Thyroid gland (tissue), 4 donors: ENCODE data around the gene ALPK1. TPM values are rescaled to one million over a fixed set of nuclear protein-coding genes. Genes with fewer than 3 reads are reported as not detected.

ENCODE experiments used
- DNase-seq, 2 donors: peaks; one replicate each; pipeline ENCODE4 v3.0.0-alpha.2; 2019
- H3K27ac ChIP-seq, 3 donors: fragments of 200-600 bp; sonication (generic); 1 replicate in 2 of 3; 2 replicates in 1 of 3; pipeline ENCODE4 v1.5.1; 2016 to 2019; ENCODE audit warnings: mild to moderate bottlenecking in 1 of 3, moderate library complexity in 1 of 3
- H3K27me3 ChIP-seq: fragments of 200-600 bp; sonication (generic); one replicate; pipeline ENCODE4 v1.5.1; 2019
- H3K36me3 ChIP-seq, 2 donors: fragments of 200-600 bp; sonication (generic); one replicate each; pipeline ENCODE4 v1.5.1; 2016 to 2019
- H3K4me1 ChIP-seq, 2 donors: fragments of 200-600 bp; sonication (generic); one replicate each; pipeline ENCODE4 v1.5.1; 2017 to 2019
- H3K4me3 ChIP-seq, 3 donors: fragments of 200-600 bp; sonication (generic); replicated peaks in 1 of 3; 1 replicate in 2 of 3; 2 replicates in 1 of 3; pipeline ENCODE4 v1.5.1; 2016; ENCODE audit warnings: mild to moderate bottlenecking in 1 of 3
- H3K9me3 ChIP-seq: fragments of 200-600 bp; sonication (generic); one replicate; pipeline ENCODE4 v1.5.1; 2017
- POLR2A ChIP-seq, 2 donors: fragments of 450-650 bp; IDR thresholded peaks; one replicate each; pipeline ENCODE4 v1.6.1; 2017; ENCODE audit warnings: antibody characterized with exemption in 2 of 2, mild to moderate bottlenecking in 2 of 2, moderate library complexity in 1 of 2
- WGBS, 2 donors: methylation state at CpG; one replicate each; pipeline ENCODE4 v1.1.5; 2017; 5-methylcytosine and 5-hydroxymethylcytosine counted together
- intact Hi-C: fragments of 100-400 bp; cut with DNase I; formaldehyde crosslinking; loops from one replicate; pipeline ENCODE4 v1.15.1; 2023
- total RNA-seq, 4 donors: library from RNA; depleted of rRNA; stranded (reverse); fragments of >200 nt; gene quantifications; one replicate each; pipeline ENCODE4 v1.2.3, GENCODE V29; 2016
- TF ChIP-seq, protein P1 (sequence below), 6 experiments: fragments of 200-600 bp in 3 of 6; fragments of 450-650 bp in 3 of 6; sonication (generic) in 3 of 6; IDR thresholded peaks; one replicate each; pipeline ENCODE4 v1.5.1; 2016 to 2019; ENCODE audit warnings: antibody characterized with exemption in 6 of 6, mild to moderate bottlenecking in 2 of 6, inconsistent platforms in 1 of 6, moderate library complexity in 1 of 6

ALPK1 gene
- total RNA-seq, 4 donors from 2014 or later: 27.9 to 46.2 (median 32.7) TPM

DNA sequence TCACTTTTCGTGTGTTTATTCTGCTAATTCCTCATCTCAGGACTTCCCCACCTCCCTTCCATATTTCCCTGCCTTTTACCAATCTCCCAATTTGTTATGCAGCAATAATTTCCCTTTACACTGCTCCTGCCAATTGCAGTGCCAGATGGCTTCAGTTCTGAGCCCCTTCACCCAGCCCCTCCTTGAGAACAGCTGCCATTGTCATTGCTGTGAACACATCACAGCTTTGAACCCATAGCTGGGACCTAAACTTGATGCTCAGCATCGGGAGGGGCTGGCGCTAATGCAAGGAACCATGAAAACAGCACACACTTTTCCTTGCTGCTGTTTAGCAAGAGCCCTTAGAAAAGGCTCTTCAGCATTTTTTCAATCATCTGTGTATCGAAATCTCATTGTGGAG, 104.9 kb downstream of the ALPK1 start:
- 61 to 79% methylated on average over 4 of the region's 4 CpGs for WGBS, 2 donors

DNA sequence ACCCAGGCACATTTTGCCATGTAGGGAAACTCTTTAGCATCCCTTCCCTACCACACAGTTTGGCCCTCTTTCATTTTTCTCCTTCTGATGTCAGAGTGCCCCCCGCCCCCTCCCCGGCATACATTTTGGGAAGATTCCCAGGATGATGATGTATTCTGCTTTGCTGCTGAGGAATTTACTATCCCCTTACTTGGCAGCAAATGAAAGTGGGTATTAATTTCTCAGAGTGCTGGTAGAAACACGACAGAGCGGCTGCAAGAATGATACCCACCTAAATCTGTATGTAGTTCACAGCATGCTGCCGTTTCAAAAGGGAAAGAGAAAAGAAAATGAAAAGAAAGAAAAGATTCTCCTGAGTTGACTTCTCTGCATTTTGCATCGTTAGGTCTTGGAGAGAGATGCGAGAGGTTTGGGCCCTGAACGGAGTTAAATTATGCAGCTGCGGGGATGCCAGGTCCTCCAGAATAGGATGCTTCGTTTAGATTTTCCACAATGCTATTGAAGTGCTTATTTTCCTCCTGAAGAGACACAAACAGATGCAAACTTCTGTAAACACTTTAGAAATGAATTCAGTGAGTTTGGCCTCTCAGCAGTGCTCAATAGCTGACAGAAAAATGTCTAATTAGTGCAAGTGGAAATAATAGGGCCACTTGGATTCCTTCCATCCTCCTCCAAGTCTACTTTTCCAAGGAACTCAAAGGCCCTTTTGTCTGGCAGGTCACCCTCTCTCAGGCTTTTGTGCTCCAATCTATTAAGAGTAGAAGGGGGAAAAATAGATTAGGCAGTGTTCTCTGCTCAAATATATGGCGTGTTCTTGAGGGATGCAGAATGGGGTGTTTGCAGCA, 106.2 kb downstream of the ALPK1 start:
- H3K4me3 ChIP-seq: no peak overlapping the region
- H3K27me3 ChIP-seq: no peaks in the 10 kb centered on the region
- no peak overlapping the region for H3K27ac ChIP-seq
- H3K36me3 ChIP-seq: no peaks in the 10 kb centered on the region
- no peak for DNase-seq
- intact Hi-C loops: no loop called here
- no peaks in the 10 kb centered on the region for H3K4me1 ChIP-seq
- TF ChIP-seq, protein P1, sequence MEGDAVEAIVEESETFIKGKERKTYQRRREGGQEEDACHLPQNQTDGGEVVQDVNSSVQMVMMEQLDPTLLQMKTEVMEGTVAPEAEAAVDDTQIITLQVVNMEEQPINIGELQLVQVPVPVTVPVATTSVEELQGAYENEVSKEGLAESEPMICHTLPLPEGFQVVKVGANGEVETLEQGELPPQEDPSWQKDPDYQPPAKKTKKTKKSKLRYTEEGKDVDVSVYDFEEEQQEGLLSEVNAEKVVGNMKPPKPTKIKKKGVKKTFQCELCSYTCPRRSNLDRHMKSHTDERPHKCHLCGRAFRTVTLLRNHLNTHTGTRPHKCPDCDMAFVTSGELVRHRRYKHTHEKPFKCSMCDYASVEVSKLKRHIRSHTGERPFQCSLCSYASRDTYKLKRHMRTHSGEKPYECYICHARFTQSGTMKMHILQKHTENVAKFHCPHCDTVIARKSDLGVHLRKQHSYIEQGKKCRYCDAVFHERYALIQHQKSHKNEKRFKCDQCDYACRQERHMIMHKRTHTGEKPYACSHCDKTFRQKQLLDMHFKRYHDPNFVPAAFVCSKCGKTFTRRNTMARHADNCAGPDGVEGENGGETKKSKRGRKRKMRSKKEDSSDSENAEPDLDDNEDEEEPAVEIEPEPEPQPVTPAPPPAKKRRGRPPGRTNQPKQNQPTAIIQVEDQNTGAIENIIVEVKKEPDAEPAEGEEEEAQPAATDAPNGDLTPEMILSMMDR (IDR thresholded peaks at IDR 0.05): no peak
- TF ChIP-seq POLR2A (IDR thresholded peaks at IDR 0.05): no peak
- H3K9me3 ChIP-seq: no peaks in the 10 kb centered on the region
- WGBS, 2 donors: 64 to 68% methylated on average over 11 of the region's 11 CpGs

More for the DNA sequence above, 104.9 kb downstream of the ALPK1 start:
- Histone ChIP-seq H3K27ac (no peak overlapping the region), H3K27me3 (no peaks in the 10 kb centered on the region), H3K4me3 (no peak overlapping the region), H3K36me3 (no peaks in the 10 kb centered on the region), H3K9me3 (no peaks in the 10 kb centered on the region), H3K4me1 (no peaks in the 10 kb centered on the region)
- intact Hi-C loops: no loop called here
- DNase-seq: no peak
- TF ChIP-seq, protein P1 (IDR thresholded peaks at IDR 0.05): no peak
- no peak for TF ChIP-seq POLR2A (IDR thresholded peaks at IDR 0.05)

DNA sequence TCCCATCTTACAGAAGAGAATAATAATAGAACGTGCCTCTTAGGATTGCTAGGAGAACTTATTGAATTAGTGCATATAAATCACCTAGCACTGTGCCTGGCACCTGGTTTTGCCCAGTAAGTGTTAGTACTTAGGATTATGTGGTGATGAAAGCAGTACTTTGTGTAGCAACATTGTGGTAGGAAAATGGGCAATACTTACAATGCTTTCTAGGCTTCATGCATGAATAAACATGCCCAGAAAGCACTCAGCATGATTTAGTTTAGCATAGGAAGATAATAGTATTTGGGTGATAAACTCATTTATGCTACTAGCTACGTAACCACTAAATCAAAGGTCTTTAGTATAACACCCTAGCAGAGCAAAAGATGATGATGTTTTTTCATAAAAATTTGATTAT, 113.2 kb downstream of the ALPK1 start:
- peaks cover 0 to 6% of the 10 kb centered on the region in 2 donors for H3K36me3 ChIP-seq
- 81 to 87% methylated on average over 2 of the region's 2 CpGs for WGBS, 2 donors
- no peak for DNase-seq
- TF ChIP-seq POLR2A (IDR thresholded peaks at IDR 0.05): no peak
- TF ChIP-seq, protein P1 (IDR thresholded peaks at IDR 0.05): no peak
- intact Hi-C loops: no loop called here
- no peaks in the 10 kb centered on the region for H3K9me3 ChIP-seq
- H3K4me3 ChIP-seq: no peak overlapping the region
- H3K4me1 ChIP-seq: no peaks in the 10 kb centered on the region
- no peaks in the 10 kb centered on the region for H3K27me3 ChIP-seq
- H3K27ac ChIP-seq: no peak overlapping the region

DNA sequence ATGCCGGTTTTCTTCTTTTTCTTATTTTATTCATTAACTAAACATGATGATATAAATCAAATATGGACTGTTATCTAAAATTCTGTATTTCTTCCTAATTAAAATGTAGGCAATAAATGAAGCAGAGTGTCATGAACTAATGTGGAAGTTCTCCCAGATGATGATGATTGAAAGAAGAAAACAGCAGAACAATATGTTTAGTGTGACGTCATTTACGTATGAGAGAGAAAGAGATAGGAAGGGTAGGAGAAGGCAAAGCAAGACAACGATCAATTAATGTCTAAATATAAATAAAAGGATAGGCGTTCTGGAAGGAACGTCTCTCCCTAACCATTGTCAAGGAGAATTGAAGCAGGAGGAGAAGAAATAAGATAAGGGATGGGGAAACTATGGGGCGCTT, 113.6 kb downstream of the ALPK1 start:
- Histone ChIP-seq H3K4me3 (no peak overlapping the region), H3K9me3 (no peaks in the 10 kb centered on the region), H3K27me3 (no peaks in the 10 kb centered on the region), H3K27ac (no peak overlapping the region), H3K4me1 (no peaks in the 10 kb centered on the region), H3K36me3 (peaks cover 0 to 6% of the 10 kb centered on the region in 2 donors)
- intact Hi-C loops: no loop called here
- DNase-seq: no peak
- TF ChIP-seq, protein P1 (IDR thresholded peaks at IDR 0.05): no peak
- TF ChIP-seq POLR2A (IDR thresholded peaks at IDR 0.05): no peak
- 94 to 95% methylated on average over 7 of the region's 7 CpGs for WGBS, 2 donors

DNA sequence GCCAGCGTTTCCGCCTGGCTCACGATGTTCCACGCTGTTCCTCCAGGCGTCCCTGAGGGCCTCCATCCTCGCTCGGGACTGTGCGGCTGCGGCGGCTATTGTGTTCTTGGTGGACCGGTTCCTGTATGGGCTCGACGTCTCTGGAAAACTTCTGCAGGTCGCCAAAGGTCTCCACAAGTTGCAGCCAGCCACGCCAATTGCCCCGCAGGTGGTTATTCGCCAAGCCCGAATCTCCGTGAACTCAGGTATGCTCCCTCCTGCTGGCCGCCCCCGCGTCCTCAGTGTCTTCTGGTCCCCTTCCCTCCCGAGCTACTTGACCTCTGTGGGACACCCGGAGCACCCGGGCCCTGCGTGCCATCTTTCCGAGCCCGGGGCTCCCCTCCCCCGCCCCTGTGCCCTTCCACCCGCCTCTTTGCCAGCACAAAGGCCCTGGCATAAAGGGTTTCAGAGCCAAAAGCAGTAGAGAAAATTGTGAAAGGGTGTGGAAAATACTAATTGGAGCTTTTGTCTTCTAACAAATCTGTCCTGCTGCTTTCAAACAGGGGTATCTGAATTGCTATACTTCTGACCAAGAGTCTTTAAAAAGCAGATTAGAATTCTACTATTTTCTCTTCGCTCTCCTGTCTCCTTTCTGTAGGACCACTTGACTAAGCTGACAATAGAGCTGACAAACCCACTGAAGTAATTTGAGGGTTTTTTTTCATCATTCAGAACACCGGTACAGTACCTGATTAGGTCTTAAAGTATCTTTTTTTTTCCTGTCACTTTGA, 114.8 kb downstream of the ALPK1 start:
- no peaks in the 10 kb centered on the region for H3K9me3 ChIP-seq
- intact Hi-C loops: no loop called here
- no peak overlapping the region for H3K4me3 ChIP-seq
- H3K27ac ChIP-seq: no peak overlapping the region
- 70 to 71% methylated on average over 32 of the region's 32 CpGs for WGBS, 2 donors
- TF ChIP-seq, protein P1 (IDR thresholded peaks at IDR 0.05): no peak
- no peak for TF ChIP-seq POLR2A (IDR thresholded peaks at IDR 0.05)
- DNase-seq: peak in 1 of 2 donors; percentile 5
- H3K36me3 ChIP-seq: peaks cover 0 to 6% of the 10 kb centered on the region in 2 donors
- H3K4me1 ChIP-seq: no peaks in the 10 kb centered on the region
- no peaks in the 10 kb centered on the region for H3K27me3 ChIP-seq
